HepG2 (cell line): ENCODE data around the gene ALG3. TPM values are rescaled to one million over a fixed set of nuclear protein-coding genes. Genes with fewer than 3 reads are reported as not detected.

Source experiments
- DNMT1 ChIP-seq: sonication (generic); formaldehyde crosslinking; IDR thresholded peaks from 2 replicates; pipeline ENCODE4 v1.5.1; 2020; ENCODE audit warnings: mild to moderate bottlenecking, missing genetic modification reagents
- EP300 ChIP-seq, 3 experiments: sonication (generic) in 1 of 3; formaldehyde crosslinking in 1 of 3; IDR thresholded peaks; 2 replicates each; pipeline versions ENCODE4 v1.5.1 to v1.6.1; 2011 to 2020; ENCODE audit warnings: low read depth in 2 of 3, low read length in 2 of 3, borderline replicate concordance in 1 of 3, improper control_type of control experiment in 1 of 3, mild to moderate bottlenecking in 1 of 3, missing genetic modification reagents in 1 of 3, moderate library complexity in 1 of 3
- FOXK1 ChIP-seq: sonication (generic); formaldehyde crosslinking; IDR thresholded peaks from 2 replicates; pipeline ENCODE4 v1.4.0; 2020; ENCODE audit warnings: low read depth, missing genetic modification reagents, borderline replicate concordance
- HDAC2 ChIP-seq: sonication (generic); formaldehyde crosslinking; IDR thresholded peaks from 2 replicates; pipeline ENCODE4 v1.4.0; 2020; ENCODE audit warnings: missing genetic modification reagents
- NR2C2 ChIP-seq: sonication (generic); formaldehyde crosslinking; IDR thresholded peaks from 2 replicates; pipeline ENCODE4 v1.4.0; 2020; ENCODE audit warnings: missing genetic modification reagents, mild to moderate bottlenecking, moderate library complexity, borderline replicate concordance
- POGZ ChIP-seq: sonication (generic); formaldehyde crosslinking; IDR thresholded peaks from 2 replicates; pipeline ENCODE4 v1.4.0; 2020; ENCODE audit warnings: mild to moderate bottlenecking, missing genetic modification reagents
- RERE ChIP-seq: IDR thresholded peaks from 2 replicates; pipeline ENCODE4 v1.6.1; 2016; ENCODE audit warnings: low read depth, missing genetic modification reagents, missing compliant biosample characterization
- SETDB1 ChIP-seq: sonication (generic); formaldehyde crosslinking; IDR thresholded peaks from 2 replicates; pipeline ENCODE4 v1.5.1; 2020; ENCODE audit warnings: missing genetic modification reagents, mild to moderate bottlenecking, borderline replicate concordance
- SIX4 ChIP-seq: sonication (generic); formaldehyde crosslinking; IDR thresholded peaks from 2 replicates; pipeline ENCODE4 v1.4.0; 2020; ENCODE audit warnings: missing genetic modification reagents
- TBL1XR1 ChIP-seq: fragments of 150-350 bp; IDR thresholded peaks from 2 replicates; pipeline ENCODE4 v1.6.1; 2014; ENCODE audit warnings: borderline replicate concordance, low read length; ENCODE audit not compliant: partially characterized antibody
- TFAP4 ChIP-seq: sonication (generic); IDR thresholded peaks from 2 replicates; pipeline ENCODE4 v1.6.1; 2016; ENCODE audit warnings: low read depth, borderline replicate concordance
- ZNF253 ChIP-seq: sonication (generic); formaldehyde crosslinking; IDR thresholded peaks from 2 replicates; pipeline ENCODE4 v1.8.0; 2022; ENCODE audit warnings: mild to moderate bottlenecking, missing genetic modification reagents, borderline replicate concordance
- ZNF543 ChIP-seq: sonication (generic); formaldehyde crosslinking; IDR thresholded peaks from 2 replicates; pipeline ENCODE4 v1.4.0; 2020; ENCODE audit warnings: mild to moderate bottlenecking, missing genetic modification reagents
- ZNF552 ChIP-seq: sonication (generic); formaldehyde crosslinking; IDR thresholded peaks from 2 replicates; pipeline ENCODE4 v1.9.0; 2022; ENCODE audit warnings: missing genetic modification reagents, mild to moderate bottlenecking, borderline replicate concordance
- polyA plus RNA-seq, 8 experiments: library from polyadenylated mRNA; depleted of rRNA in 3 of 8; stranded (reverse) in 7 of 8; unstranded in 1 of 8; fragments of >200 nt; fragmentation: Illumina TruSeq in 4 of 8; extraction: Trizol in 4 of 8; gene quantifications; 2 replicates each; pipeline versions ENCODE4 v1.2.1 to v1.2.3, GENCODE V29; 2011 to 2016; ENCODE audit warnings: low read depth in 4 of 8, missing spikeins in 1 of 8, mixed read lengths in 1 of 8; ENCODE audit not compliant: insufficient read depth in 1 of 8
- total RNA-seq, 5 experiments: library from RNA; depleted of rRNA; stranded (reverse); fragments of >200 nt; fragmentation: Illumina TruSeq; extraction: Trizol; gene quantifications; 2 replicates each; pipeline ENCODE4 v1.2.3, GENCODE V29; 2016; ENCODE audit warnings: low read depth in 1 of 5
- TF ChIP-seq, protein P1 (sequence below): sonication (generic); formaldehyde crosslinking; IDR thresholded peaks from 2 replicates; pipeline ENCODE4 v1.5.0; 2020; ENCODE audit warnings: missing genetic modification reagents
- TF ChIP-seq, protein P2 (sequence below): sonication (generic); formaldehyde crosslinking; IDR thresholded peaks from 2 replicates; pipeline ENCODE4 v1.8.1; 2023; ENCODE audit warnings: mild to moderate bottlenecking, inconsistent platforms, moderate library complexity, missing genetic modification reagents, borderline replicate concordance
- TF ChIP-seq, protein P3 (sequence below): sonication (generic); formaldehyde crosslinking; IDR thresholded peaks from 2 replicates; pipeline ENCODE4 v1.4.0; 2020; ENCODE audit warnings: low read depth, mild to moderate bottlenecking, missing genetic modification reagents

ALG3 gene
- total and polyA plus RNA-seq, 2 of the 13 experiments (the other 11 are each of a cell fraction or from before 2014, with no cell fraction given) = 46.6 to 57.1 TPM

- TF ChIP-seq SETDB1 (CRISPR knock-in tag) = no peak
- TF ChIP-seq TFAP4 = peak; percentile 73; the same call in 1 of the 2 replicates
- TF ChIP-seq NR2C2 (CRISPR knock-in tag) = peak; percentile 19; the same call in 1 of the 2 replicates
- peak; percentile 93 for TF ChIP-seq FOXK1 (CRISPR knock-in tag)
- peak; percentile 66; the same call in 1 of the 2 replicates for TF ChIP-seq HDAC2 (CRISPR knock-in tag)
- TF ChIP-seq, protein P1, sequence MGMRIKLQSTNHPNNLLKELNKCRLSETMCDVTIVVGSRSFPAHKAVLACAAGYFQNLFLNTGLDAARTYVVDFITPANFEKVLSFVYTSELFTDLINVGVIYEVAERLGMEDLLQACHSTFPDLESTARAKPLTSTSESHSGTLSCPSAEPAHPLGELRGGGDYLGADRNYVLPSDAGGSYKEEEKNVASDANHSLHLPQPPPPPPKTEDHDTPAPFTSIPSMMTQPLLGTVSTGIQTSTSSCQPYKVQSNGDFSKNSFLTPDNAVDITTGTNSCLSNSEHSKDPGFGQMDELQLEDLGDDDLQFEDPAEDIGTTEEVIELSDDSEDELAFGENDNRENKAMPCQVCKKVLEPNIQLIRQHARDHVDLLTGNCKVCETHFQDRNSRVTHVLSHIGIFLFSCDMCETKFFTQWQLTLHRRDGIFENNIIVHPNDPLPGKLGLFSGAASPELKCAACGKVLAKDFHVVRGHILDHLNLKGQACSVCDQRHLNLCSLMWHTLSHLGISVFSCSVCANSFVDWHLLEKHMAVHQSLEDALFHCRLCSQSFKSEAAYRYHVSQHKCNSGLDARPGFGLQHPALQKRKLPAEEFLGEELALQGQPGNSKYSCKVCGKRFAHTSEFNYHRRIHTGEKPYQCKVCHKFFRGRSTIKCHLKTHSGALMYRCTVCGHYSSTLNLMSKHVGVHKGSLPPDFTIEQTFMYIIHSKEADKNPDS (CRISPR knock-in tag) = no peak
- TF ChIP-seq, protein P2, sequence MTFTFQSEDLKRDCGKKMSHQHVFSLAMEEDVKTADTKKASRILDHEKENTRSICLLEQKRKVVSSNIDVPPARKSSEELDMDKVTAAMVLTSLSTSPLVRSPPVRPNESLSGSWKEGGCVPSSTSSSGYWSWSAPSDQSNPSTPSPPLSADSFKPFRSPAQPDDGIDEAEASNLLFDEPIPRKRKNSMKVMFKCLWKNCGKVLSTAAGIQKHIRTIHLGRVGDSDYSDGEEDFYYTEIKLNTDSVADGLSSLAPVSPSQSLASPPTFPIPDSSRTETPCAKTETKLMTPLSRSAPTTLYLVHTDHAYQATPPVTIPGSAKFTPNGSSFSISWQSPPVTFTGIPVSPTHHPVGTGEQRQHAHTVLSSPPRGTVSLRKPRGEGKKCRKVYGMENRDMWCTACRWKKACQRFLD = peak; percentile 62
- TF ChIP-seq ZNF543 (CRISPR knock-in tag) = peak; percentile 77; the same call in 1 of the 2 replicates
- TF ChIP-seq ZNF552 (CRISPR knock-in tag) = no peak
- no peak for TF ChIP-seq EP300 (IDR thresholded peaks at IDR 0.05; ENCODE audit: low read depth in 2 of 2, low read length in 2 of 2)
- TF ChIP-seq EP300 (CRISPR knock-in tag; IDR thresholded peaks at IDR 0.05; ENCODE audit: borderline replicate concordance) = no peak
- no peak; the same call in none of the 2 replicates for TF ChIP-seq POGZ (CRISPR knock-in tag)
- no peak for TF ChIP-seq ZNF253 (CRISPR knock-in tag)
- TF ChIP-seq RERE (CRISPR knock-in tag) = no peak
- TF ChIP-seq DNMT1 = no peak
- TF ChIP-seq, protein P3, sequence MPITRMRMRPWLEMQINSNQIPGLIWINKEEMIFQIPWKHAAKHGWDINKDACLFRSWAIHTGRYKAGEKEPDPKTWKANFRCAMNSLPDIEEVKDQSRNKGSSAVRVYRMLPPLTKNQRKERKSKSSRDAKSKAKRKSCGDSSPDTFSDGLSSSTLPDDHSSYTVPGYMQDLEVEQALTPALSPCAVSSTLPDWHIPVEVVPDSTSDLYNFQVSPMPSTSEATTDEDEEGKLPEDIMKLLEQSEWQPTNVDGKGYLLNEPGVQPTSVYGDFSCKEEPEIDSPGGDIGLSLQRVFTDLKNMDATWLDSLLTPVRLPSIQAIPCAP (CRISPR knock-in tag) = no peak
- no peak for TF ChIP-seq TBL1XR1
- no peak for TF ChIP-seq SIX4
Observed at GRCh38 chr3:184249412-184250166, 827 bp upstream of the ALG3 start, which contains the start of gene EEF1AKMT4 (continued).
